SK-N-SH (cell line): ENCODE data around the gene AP1AR. TPM values are rescaled to one million over a fixed set of nuclear protein-coding genes. Genes with fewer than 3 reads are reported as not detected.
A peak's percentile ranks its signal among the peaks of the same experiment; 100 is the strongest.

Experiments used
- CTCF ChIA-PET: fragments of 300-600, 350-600 bp; formaldehyde crosslinking; extraction: SDS; loops from one replicate; lab custom pipeline; 2021; lab: Yijun Ruan, JAX
- POLR2A ChIA-PET: fragments of 350-600 bp; sonication (Branson Sonifier 250); formaldehyde crosslinking; extraction: SDS; loops from one replicate; lab custom pipeline; 2020; ENCODE audit warnings: antibody characterized with exemption, inconsistent platforms; lab: Yijun Ruan, JAX
- DNase-seq: peaks from one replicate; pipeline ENCODE4 v3.0.0; 2012
- H2AFZ ChIP-seq: fragments of 200-600 bp; sonication (generic); 2 replicates; pipeline ENCODE4 v1.8.1; 2016; ENCODE audit warnings: antibody characterized with exemption, mild to moderate bottlenecking, low read depth
- H3F3A ChIP-seq: fragments of 200-600 bp; sonication (generic); replicated peaks from 2 replicates; pipeline ENCODE3; 2016; ENCODE audit warnings: antibody characterized with exemption, mild to moderate bottlenecking; ENCODE audit not compliant: insufficient read depth
- H3K27ac ChIP-seq, 2 experiments: fragments of 200-500 bp in 1 of 2; fragments of 200-600 bp in 1 of 2; sonication (Bioruptor generic) in 1 of 2; sonication (generic), shearing (Covaris generic) in 1 of 2; 2 replicates each; pipeline versions ENCODE4 v1.5.1 to v1.6.1; 2014 to 2016; ENCODE audit warnings: low read depth in 2 of 2, inconsistent platforms in 1 of 2, low read length in 1 of 2, mild to moderate bottlenecking in 1 of 2, mixed read lengths in 1 of 2
- H3K27me3 ChIP-seq: fragments of 200-600 bp; sonication (generic), shearing (Covaris generic); 2 replicates; pipeline ENCODE4 v1.6.1; 2016; ENCODE audit warnings: mixed run types; ENCODE audit not compliant: insufficient read depth
- H3K36me3 ChIP-seq, 2 experiments: fragments of 200-500 bp in 1 of 2; fragments of 200-600 bp in 1 of 2; sonication (Bioruptor generic) in 1 of 2; sonication (generic) in 1 of 2; replicated peaks in 1 of 2; 2 replicates each; pipeline versions ENCODE3 to v1.5.1; 2014 to 2016; ENCODE audit warnings: low read length in 1 of 2, mild to moderate bottlenecking in 1 of 2; ENCODE audit not compliant: insufficient read depth in 2 of 2, control insufficient read depth in 1 of 2
- H3K4me1 ChIP-seq, 2 experiments: fragments of 200-500 bp in 1 of 2; fragments of 200-600 bp in 1 of 2; sonication (Bioruptor generic) in 1 of 2; sonication (generic), shearing (Covaris generic) in 1 of 2; 2 replicates each; pipeline versions ENCODE4 v1.5.1 to v1.6.1; 2014 to 2016; ENCODE audit warnings: low read depth in 1 of 2, low read length in 1 of 2, mixed run types in 1 of 2; ENCODE audit not compliant: insufficient read depth in 2 of 2, control insufficient read depth in 1 of 2
- H3K4me2 ChIP-seq: fragments of 200-600 bp; sonication (generic), shearing (Covaris generic); 2 replicates; pipeline ENCODE4 v1.6.1; 2017; ENCODE audit warnings: mixed run types
- H3K4me3 ChIP-seq, 2 experiments: fragments of 200-500 bp in 1 of 2; fragments of 200-600 bp in 1 of 2; sonication (Bioruptor generic) in 1 of 2; sonication (generic), shearing (Covaris generic) in 1 of 2; 2 replicates each; pipeline versions ENCODE4 v1.5.1 to v1.8.1; 2014 to 2016; ENCODE audit warnings: low read depth in 2 of 2, inconsistent platforms in 1 of 2, low read length in 1 of 2, mild to moderate bottlenecking in 1 of 2, mixed read lengths in 1 of 2, moderate library complexity in 1 of 2
- H3K79me2 ChIP-seq: fragments of 200-600 bp; sonication (generic); 2 replicates; pipeline ENCODE4 v1.8.1; 2017; ENCODE audit warnings: mild to moderate bottlenecking; ENCODE audit not compliant: insufficient read depth
- H3K9ac ChIP-seq: fragments of 200-600 bp; sonication (generic); 2 replicates; pipeline ENCODE4 v1.6.1; 2017; ENCODE audit warnings: mixed run types
- H3K9me2 ChIP-seq: fragments of 200-600 bp; sonication (generic); 2 replicates; pipeline ENCODE4 v1.6.1; 2017; ENCODE audit warnings: mixed run types
- H3K9me3 ChIP-seq: fragments of 200-600 bp; sonication (generic); 2 replicates; pipeline ENCODE4 v1.6.1; 2017; ENCODE audit warnings: mixed run types, mild to moderate bottlenecking, moderate library complexity
- H4K20me1 ChIP-seq: fragments of 200-600 bp; sonication (generic); 2 replicates; pipeline ENCODE4 v1.6.1; 2017; ENCODE audit warnings: mild to moderate bottlenecking, mixed run types; ENCODE audit not compliant: insufficient read depth
- CHD2 ChIP-seq: fragments of 150-350 bp; IDR thresholded peaks from 2 replicates; pipeline ENCODE4 v1.6.1; 2018; ENCODE audit warnings: low read length; ENCODE audit not compliant: partially characterized antibody
- FOSL2 ChIP-seq: IDR thresholded peaks from 2 replicates; pipeline ENCODE4 v1.4.0; 2012; ENCODE audit warnings: low read depth, mild to moderate bottlenecking, moderate library complexity, borderline replicate concordance
- FOXJ3 ChIP-seq: sonication (generic); formaldehyde crosslinking; IDR thresholded peaks from 2 replicates; pipeline ENCODE4 v1.5.1; 2020; ENCODE audit warnings: mild to moderate bottlenecking, missing genetic modification reagents
- FOXM1 ChIP-seq: IDR thresholded peaks from 2 replicates; pipeline ENCODE4 v1.4.0; 2012; ENCODE audit warnings: low read depth, mild to moderate bottlenecking
- JUND ChIP-seq: IDR thresholded peaks from 2 replicates; pipeline ENCODE4 v1.4.0; 2012
- MEF2A ChIP-seq: IDR thresholded peaks from 2 replicates; pipeline ENCODE4 v1.4.0; 2012; ENCODE audit warnings: low read depth, borderline replicate concordance
- MXI1 ChIP-seq: IDR thresholded peaks from 2 replicates; pipeline ENCODE4 v1.6.1; 2012; ENCODE audit warnings: mild to moderate bottlenecking, low read depth, low read length, improper control_type of control experiment
- POLR2AphosphoS5 ChIP-seq: IDR thresholded peaks from 2 replicates; pipeline ENCODE4 v1.6.1; 2012; ENCODE audit warnings: low read depth, low read length
- RAD21 ChIP-seq: IDR thresholded peaks from 2 replicates; pipeline ENCODE4 v1.6.1; 2012; ENCODE audit warnings: mild to moderate bottlenecking, low read length
- RFX5 ChIP-seq: IDR thresholded peaks from 2 replicates; pipeline ENCODE4 v1.6.1; 2012; ENCODE audit warnings: mild to moderate bottlenecking, improper control_type of control experiment, low read length
- RXRA ChIP-seq: IDR thresholded peaks from 2 replicates; pipeline ENCODE4 v1.4.0; 2012; ENCODE audit warnings: low read depth, mild to moderate bottlenecking, borderline replicate concordance
- SIN3A ChIP-seq: IDR thresholded peaks from 2 replicates; pipeline ENCODE4 v1.6.1; 2012; ENCODE audit warnings: low read depth, mild to moderate bottlenecking, low read length, moderate library complexity, borderline replicate concordance
- SMC3 ChIP-seq: IDR thresholded peaks from 2 replicates; pipeline ENCODE4 v1.6.1; 2012; ENCODE audit warnings: low read depth, low read length, improper control_type of control experiment
- TCF12 ChIP-seq: IDR thresholded peaks from 2 replicates; pipeline ENCODE4 v1.4.0; 2012
- TEAD4 ChIP-seq: IDR thresholded peaks from 2 replicates; pipeline ENCODE4 v1.4.0; 2012; ENCODE audit warnings: mild to moderate bottlenecking, borderline replicate concordance; ENCODE audit not compliant: insufficient read depth
- YY1 ChIP-seq: IDR thresholded peaks from 2 replicates; pipeline ENCODE4 v1.4.0; 2012; ENCODE audit warnings: low read depth, mild to moderate bottlenecking
- WGBS: methylation state at CpG from one replicate; pipeline ENCODE4 v1.1.6; 2017; ENCODE audit warnings: low lambda C conversion rate; 5-methylcytosine and 5-hydroxymethylcytosine counted together
- polyA plus RNA-seq, 3 experiments: library from polyadenylated mRNA; depleted of rRNA; stranded (reverse); fragments of >200 nt; gene quantifications; 2 replicates each; pipeline ENCODE4 v1.2.3, GENCODE V29; 2012
- TF ChIP-seq, protein P1 (sequence below): fragments of 200-600 bp; sonication (generic); IDR thresholded peaks from 2 replicates; pipeline ENCODE4 v1.6.1; 2017; ENCODE audit warnings: antibody characterized with exemption, mild to moderate bottlenecking, moderate library complexity

Gene AP1AR
- polyA plus RNA-seq, 1 of the 3 experiments (the other 2 are of a cell fraction) = 8.5 TPM

DNA sequence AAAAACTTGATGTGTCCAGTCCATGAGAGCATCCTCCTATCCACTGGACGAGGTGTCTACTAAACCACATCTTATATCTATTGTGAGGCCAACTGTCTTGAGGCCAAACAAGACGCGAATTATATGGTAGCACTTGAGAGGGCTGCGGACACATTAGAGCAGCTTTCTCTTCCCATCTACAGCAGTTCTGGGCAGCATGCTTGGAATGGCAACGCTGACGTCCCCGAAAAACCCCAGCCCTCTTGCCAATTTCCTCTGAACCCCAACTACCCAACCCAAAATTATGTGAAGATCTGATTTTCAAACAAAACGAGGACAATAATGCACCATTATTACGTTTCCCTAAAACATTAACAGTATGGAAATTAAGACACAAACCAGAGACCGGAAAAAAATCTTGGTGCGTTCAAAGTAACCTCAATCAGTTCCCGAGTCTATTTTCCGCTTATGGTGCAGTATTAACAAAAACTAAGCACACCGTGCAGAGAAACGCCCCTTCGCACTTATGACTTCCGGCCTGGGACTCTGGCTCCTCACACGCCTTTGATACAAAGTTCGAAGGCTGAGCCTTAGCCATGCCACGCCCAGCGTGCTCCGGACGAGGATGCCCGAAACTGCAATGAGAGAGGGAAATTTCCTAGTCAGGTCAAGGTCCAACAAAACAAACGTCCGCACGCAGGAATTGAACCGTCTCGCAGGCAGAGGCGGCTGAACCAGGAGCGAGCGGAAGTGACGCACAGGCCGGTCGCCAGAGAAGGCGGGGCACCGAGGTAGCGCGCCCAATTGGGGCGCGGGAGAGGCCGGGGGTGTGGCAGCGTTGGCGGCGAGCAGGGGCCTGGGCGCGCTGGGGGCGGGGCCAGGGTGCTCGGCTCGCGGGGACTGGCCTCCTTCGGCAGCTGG lies 458 bp upstream of the AP1AR start (continued):
- 0 out of 2 replicates have a peak, but pooled peaks have one; percentile 59 for TF ChIP-seq POLR2AphosphoS5

DNA sequence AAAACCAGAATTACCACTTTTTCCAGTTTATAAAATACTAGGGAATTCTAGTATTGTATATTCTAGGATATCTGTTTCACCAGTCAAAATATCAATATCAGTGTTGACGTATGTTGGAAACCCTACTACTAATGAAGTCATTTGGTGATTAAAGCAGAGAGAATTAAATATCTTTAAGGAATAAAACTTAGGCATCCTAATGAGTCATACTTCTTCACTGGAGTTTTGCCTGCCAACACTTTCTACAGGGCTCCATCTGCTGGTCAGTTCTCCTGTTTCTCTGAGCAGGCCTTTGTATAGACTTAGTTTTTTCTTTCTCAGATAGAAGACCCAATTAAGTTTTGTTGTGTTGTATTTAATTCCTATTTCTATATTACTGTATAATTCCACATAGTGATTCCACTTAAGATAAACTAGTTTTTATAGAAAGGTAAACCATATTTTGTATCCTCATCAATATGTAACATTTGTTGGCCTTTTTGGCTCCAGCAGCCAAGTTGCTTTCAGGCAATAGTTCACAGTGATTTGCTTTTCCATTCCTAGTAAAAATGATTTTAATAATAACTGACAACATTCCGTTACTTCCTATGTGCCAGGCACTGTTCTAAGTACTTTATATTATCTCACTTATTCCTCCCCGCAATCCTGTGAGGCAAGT lies 3.5 kb downstream of the AP1AR start:
- H3K27ac ChIP-seq = peak overlapping the region in 1 of 2 experiments; percentile 30; a peak in 1 of 4 replicates
- TF ChIP-seq MXI1 = no peak
- TF ChIP-seq SIN3A = no peak
- peak; percentile 64 for TF ChIP-seq JUND
- no peak for TF ChIP-seq CHD2
- peak; percentile 79 for TF ChIP-seq RAD21
- TF ChIP-seq POLR2AphosphoS5 = no peak
- TF ChIP-seq RXRA = no peak
- no peak for TF ChIP-seq FOXJ3 (CRISPR knock-in tag)
- TF ChIP-seq, protein P1, sequence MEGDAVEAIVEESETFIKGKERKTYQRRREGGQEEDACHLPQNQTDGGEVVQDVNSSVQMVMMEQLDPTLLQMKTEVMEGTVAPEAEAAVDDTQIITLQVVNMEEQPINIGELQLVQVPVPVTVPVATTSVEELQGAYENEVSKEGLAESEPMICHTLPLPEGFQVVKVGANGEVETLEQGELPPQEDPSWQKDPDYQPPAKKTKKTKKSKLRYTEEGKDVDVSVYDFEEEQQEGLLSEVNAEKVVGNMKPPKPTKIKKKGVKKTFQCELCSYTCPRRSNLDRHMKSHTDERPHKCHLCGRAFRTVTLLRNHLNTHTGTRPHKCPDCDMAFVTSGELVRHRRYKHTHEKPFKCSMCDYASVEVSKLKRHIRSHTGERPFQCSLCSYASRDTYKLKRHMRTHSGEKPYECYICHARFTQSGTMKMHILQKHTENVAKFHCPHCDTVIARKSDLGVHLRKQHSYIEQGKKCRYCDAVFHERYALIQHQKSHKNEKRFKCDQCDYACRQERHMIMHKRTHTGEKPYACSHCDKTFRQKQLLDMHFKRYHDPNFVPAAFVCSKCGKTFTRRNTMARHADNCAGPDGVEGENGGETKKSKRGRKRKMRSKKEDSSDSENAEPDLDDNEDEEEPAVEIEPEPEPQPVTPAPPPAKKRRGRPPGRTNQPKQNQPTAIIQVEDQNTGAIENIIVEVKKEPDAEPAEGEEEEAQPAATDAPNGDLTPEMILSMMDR = peak; percentile 93
- peak; percentile 81 for TF ChIP-seq SMC3
- TF ChIP-seq FOXM1 = no peak
- no peak for TF ChIP-seq TCF12
- peak; percentile 82 for TF ChIP-seq FOSL2
- no peak for TF ChIP-seq MEF2A
- no peak for TF ChIP-seq RFX5
- no peak for TF ChIP-seq TEAD4
- no peak for TF ChIP-seq YY1

More for the DNA sequence above, 3.5 kb downstream of the AP1AR start:
- WGBS = 36% methylated on average over 3 of the region's 3 CpGs
- Histone ChIP-seq H3K9me3 (no peaks in the 10 kb centered on the region), H3K4me1 (peaks cover 4 to 7% of the 10 kb centered on the region in 2 experiments; a peak in 3 of 4 replicates), H3K9me2 (no peaks in the 10 kb centered on the region), H3K27me3 (no peaks in the 10 kb centered on the region), H3K36me3 (no peaks in the 10 kb centered on the region), H3K9ac (no peak overlapping the region), H3K4me3 (peak overlapping the region in 1 of 2 experiments; percentile 30; a peak in 1 of 4 replicates), H3K79me2 (peaks cover 63% of the 10 kb centered on the region), H2AFZ (no peak overlapping the region; the same call in 1 of the 2 replicates), H4K20me1 (no peaks in the 10 kb centered on the region; the same call in 1 of the 2 replicates), H3K4me2 (no peak overlapping the region), H3F3A (peaks cover 16% of the 10 kb centered on the region)
- ChIA-PET CTCF (interaction anchor here (0.7 to 7.1 kb wide), 16 partner anchors 8 to 1581 kb away, joined by 3 to 74 read pairs (median 4); no protein-coding TSS in a partner anchor), POLR2A (no interaction called here)
- peak; percentile 48 for DNase-seq
